ENCODE measurements around the gene EXOC7. TPM values are rescaled to one million over a fixed set of nuclear protein-coding genes. Genes with fewer than 3 reads are reported as not detected.

EXOC7 gene
- total and polyA plus RNA-seq, 2 of the 8 experiments (the other 6 are each of a cell fraction or from before 2014, with no cell fraction given) = 77.1 to 92.6 TPM

DNA sequence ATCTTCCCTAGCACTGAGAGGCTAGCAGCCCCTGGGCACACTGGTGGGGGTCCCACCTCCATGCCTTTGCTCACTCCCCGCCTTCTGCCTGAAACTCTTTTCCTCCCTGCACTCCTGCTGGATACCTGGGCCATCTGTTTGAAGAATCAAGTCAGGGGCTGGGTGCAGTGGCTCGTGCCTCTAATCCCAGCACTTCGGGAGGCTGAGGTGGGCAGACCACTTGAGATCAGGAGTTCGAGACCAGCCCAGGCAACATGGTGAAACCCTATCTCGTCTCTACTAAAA lies 21.7 kb upstream of the EXOC7 start (continued):
- TF ChIP-seq, protein P1, sequence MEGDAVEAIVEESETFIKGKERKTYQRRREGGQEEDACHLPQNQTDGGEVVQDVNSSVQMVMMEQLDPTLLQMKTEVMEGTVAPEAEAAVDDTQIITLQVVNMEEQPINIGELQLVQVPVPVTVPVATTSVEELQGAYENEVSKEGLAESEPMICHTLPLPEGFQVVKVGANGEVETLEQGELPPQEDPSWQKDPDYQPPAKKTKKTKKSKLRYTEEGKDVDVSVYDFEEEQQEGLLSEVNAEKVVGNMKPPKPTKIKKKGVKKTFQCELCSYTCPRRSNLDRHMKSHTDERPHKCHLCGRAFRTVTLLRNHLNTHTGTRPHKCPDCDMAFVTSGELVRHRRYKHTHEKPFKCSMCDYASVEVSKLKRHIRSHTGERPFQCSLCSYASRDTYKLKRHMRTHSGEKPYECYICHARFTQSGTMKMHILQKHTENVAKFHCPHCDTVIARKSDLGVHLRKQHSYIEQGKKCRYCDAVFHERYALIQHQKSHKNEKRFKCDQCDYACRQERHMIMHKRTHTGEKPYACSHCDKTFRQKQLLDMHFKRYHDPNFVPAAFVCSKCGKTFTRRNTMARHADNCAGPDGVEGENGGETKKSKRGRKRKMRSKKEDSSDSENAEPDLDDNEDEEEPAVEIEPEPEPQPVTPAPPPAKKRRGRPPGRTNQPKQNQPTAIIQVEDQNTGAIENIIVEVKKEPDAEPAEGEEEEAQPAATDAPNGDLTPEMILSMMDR (IDR thresholded peaks at IDR 0.05; ENCODE audit: control extremely low read depth in 1 of 3, insufficient read depth in 1 of 3, low read depth in 1 of 3, low read length in 3 of 3) = no peak
- TF ChIP-seq CHD1 (IDR thresholded peaks at IDR 0.05; ENCODE audit: low read depth, low read length) (no peak), GTF2F1 (IDR thresholded peaks at IDR 0.05; ENCODE audit: borderline replicate concordance, low read depth, low read length) (no peak), TAF7 (optimal IDR thresholded peaks at IDR 0.05; ENCODE audit: borderline replicate concordance, low read depth, low read length) (no peak), CREB1 (IDR thresholded peaks at IDR 0.05) (no peak), CHD2 (IDR thresholded peaks at IDR 0.05; ENCODE audit: low read length) (no peak)
- TF ChIP-seq, protein P2, sequence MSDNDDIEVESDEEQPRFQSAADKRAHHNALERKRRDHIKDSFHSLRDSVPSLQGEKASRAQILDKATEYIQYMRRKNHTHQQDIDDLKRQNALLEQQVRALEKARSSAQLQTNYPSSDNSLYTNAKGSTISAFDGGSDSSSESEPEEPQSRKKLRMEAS (IDR thresholded peaks at IDR 0.05) = no peak
- TF ChIP-seq, protein P3, sequence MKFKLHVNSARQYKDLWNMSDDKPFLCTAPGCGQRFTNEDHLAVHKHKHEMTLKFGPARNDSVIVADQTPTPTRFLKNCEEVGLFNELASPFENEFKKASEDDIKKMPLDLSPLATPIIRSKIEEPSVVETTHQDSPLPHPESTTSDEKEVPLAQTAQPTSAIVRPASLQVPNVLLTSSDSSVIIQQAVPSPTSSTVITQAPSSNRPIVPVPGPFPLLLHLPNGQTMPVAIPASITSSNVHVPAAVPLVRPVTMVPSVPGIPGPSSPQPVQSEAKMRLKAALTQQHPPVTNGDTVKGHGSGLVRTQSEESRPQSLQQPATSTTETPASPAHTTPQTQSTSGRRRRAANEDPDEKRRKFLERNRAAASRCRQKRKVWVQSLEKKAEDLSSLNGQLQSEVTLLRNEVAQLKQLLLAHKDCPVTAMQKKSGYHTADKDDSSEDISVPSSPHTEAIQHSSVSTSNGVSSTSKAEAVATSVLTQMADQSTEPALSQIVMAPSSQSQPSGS (IDR thresholded peaks at IDR 0.05; ENCODE audit: low read length) = no peak

All from H1 (cell line).